Measurements from ENCODE around the gene CARS1.

- TF ChIP-seq CTCF (IDR thresholded peaks at IDR 0.05) (no peak), POLR2AphosphoS5 (IDR thresholded peaks at IDR 0.05; ENCODE audit: insufficient read depth in 1 of 2, low read depth in 1 of 2) (peak in 1 of 2 donors; percentile 7)
Measured at GRCh38 chr11:2990617-2991451, 66.4 kb downstream of the CARS1 start.

Data from vagina (tissue), 2 donors.